HEK293 (cell line): ENCODE results near the gene MMD.
A peak's percentile ranks its signal among the peaks of the same experiment; 100 is the strongest.

Source experiments
- CTCF ChIA-PET: fragments of 350-600 bp; formaldehyde crosslinking; extraction: SDS; loops from one replicate; lab custom pipeline; 2021; ENCODE audit warnings: antibody characterized with exemption; lab: Yijun Ruan, JAX
- POLR2A ChIA-PET: fragments of 300-600 bp; formaldehyde crosslinking; extraction: SDS; loops from one replicate; lab custom pipeline; 2020; ENCODE audit warnings: antibody characterized with exemption, inconsistent platforms; lab: Yijun Ruan, JAX
- H3K27ac ChIP-seq: fragments of 200-500 bp; sonication (Bioruptor generic); 2 replicates; pipeline ENCODE4 v1.5.1; 2014; ENCODE audit warnings: low read depth, low read length, control low read depth, inconsistent platforms; ENCODE audit errors: extremely low read depth
- H3K36me3 ChIP-seq, 2 experiments: fragments of 200-500 bp in 1 of 2; sonication (Bioruptor generic) in 1 of 2; 1 replicate in 1 of 2; 2 replicates in 1 of 2; pipeline ENCODE4 v1.5.1; 2014 to 2017; ENCODE audit warnings: inconsistent platforms in 2 of 2, low read length in 2 of 2; ENCODE audit not compliant: control insufficient read depth in 2 of 2, insufficient read depth in 1 of 2
- H3K4me1 ChIP-seq: fragments of 200-500 bp; sonication (Bioruptor generic); 2 replicates; pipeline ENCODE4 v1.5.1; 2014; ENCODE audit warnings: mild to moderate bottlenecking, low read length, inconsistent platforms; ENCODE audit not compliant: control insufficient read depth, insufficient read depth
- H3K4me3 ChIP-seq: 2 replicates; pipeline ENCODE4 v1.5.1; 2011; ENCODE audit warnings: low read depth, mild to moderate bottlenecking, control low read depth, low read length, moderate library complexity
- H3K9me3 ChIP-seq: fragments of 200-500 bp; sonication (Bioruptor generic); 2 replicates; pipeline ENCODE4 v1.5.1; 2014; ENCODE audit warnings: low read depth, low read length, inconsistent platforms; ENCODE audit not compliant: control insufficient read depth, insufficient read depth
- EGR2 ChIP-seq: fragments of 450-650 bp; formaldehyde crosslinking; IDR thresholded peaks from 2 replicates; pipeline ENCODE4 v1.5.1; 2016; ENCODE audit warnings: low read depth, missing biosample characterization, missing genetic modification characterization
- MZF1 ChIP-seq: fragments of 450-650 bp; formaldehyde crosslinking; IDR thresholded peaks from 2 replicates; pipeline ENCODE4 v1.5.1; 2017; ENCODE audit warnings: missing biosample characterization, missing genetic modification characterization, borderline replicate concordance
- PATZ1 ChIP-seq: fragments of 450-650 bp; formaldehyde crosslinking; IDR thresholded peaks from 2 replicates; pipeline ENCODE4 v1.5.1; 2016; ENCODE audit warnings: missing biosample characterization, missing genetic modification characterization
- PRDM1 ChIP-seq: fragments of 450-650 bp; formaldehyde crosslinking; IDR thresholded peaks from 2 replicates; pipeline ENCODE4; 2016; ENCODE audit warnings: missing biosample characterization, missing genetic modification characterization
- ZBTB26 ChIP-seq: fragments of 450-650 bp; formaldehyde crosslinking; optimal IDR thresholded peaks from 2 replicates; pipeline ENCODE3; 2016; ENCODE audit warnings: missing biosample characterization, mild to moderate bottlenecking, missing genetic modification characterization
- ZNF148 ChIP-seq: fragments of 450-650 bp; formaldehyde crosslinking; IDR thresholded peaks from 2 replicates; pipeline ENCODE4 v1.5.0; 2017; ENCODE audit warnings: missing biosample characterization, missing genetic modification characterization, borderline replicate concordance
- ZNF18 ChIP-seq: fragments of 450-650 bp; formaldehyde crosslinking; IDR thresholded peaks from 2 replicates; pipeline ENCODE4 v1.5.1; 2016; ENCODE audit warnings: missing biosample characterization, missing genetic modification characterization
- ZNF184 ChIP-seq: fragments of 450-650 bp; IDR thresholded peaks from 2 replicates; pipeline ENCODE4 v1.5.1; 2018; ENCODE audit warnings: missing biosample characterization, mild to moderate bottlenecking, missing genetic modification characterization
- ZNF449 ChIP-seq: fragments of 450-650 bp; formaldehyde crosslinking; IDR thresholded peaks from 2 replicates; pipeline ENCODE4 v1.5.1; 2017; ENCODE audit warnings: missing biosample characterization, mild to moderate bottlenecking, missing genetic modification characterization, moderate library complexity
- ZNF501 ChIP-seq: fragments of 450-650 bp; formaldehyde crosslinking; IDR thresholded peaks from 2 replicates; pipeline ENCODE4 v1.5.1; 2016; ENCODE audit warnings: missing biosample characterization, missing genetic modification characterization

Gene MMD

GRCh38 chr17:55435408-55435807 lies 13.8 kb upstream of the MMD start (continued):
- TF ChIP-seq ZNF148 (tag by site-specific recombination), result no peak

- CTCF ChIA-PET, result interaction anchor here (0.8 kb wide), 1 partner anchor 93 kb away, joined by 3 read pairs; no protein-coding TSS in a partner anchor
- no peak for TF ChIP-seq ZNF449
- TF ChIP-seq ZNF501 (tag by site-specific recombination), result no peak
- TF ChIP-seq ZNF184 (tag by site-specific recombination), result no peak
- no peak for TF ChIP-seq PRDM1 (tag by site-specific recombination)
- TF ChIP-seq ZBTB26, result no peak
- TF ChIP-seq EGR2 (tag by site-specific recombination), result 0 out of 2 replicates have a peak, but pooled peaks have one; percentile 6
- TF ChIP-seq MZF1 (tag by site-specific recombination), result no peak
- Histone ChIP-seq H3K27ac (no peak overlapping the region), H3K4me1 (peaks cover 26% of the 10 kb centered on the region), H3K36me3 (no peaks in the 10 kb centered on the region), H3K9me3 (no peaks in the 10 kb centered on the region), H3K4me3 (no peak overlapping the region)
- POLR2A ChIA-PET, result no interaction called here
Measured at GRCh38 chr17:55434721-55435120, 13.1 kb upstream of the MMD start.

GRCh38 chr17:55433629-55434422 lies 12.2 kb upstream of the MMD start:
- H3K4me3 ChIP-seq, result no peak overlapping the region
- H3K36me3 ChIP-seq, result no peaks in the 10 kb centered on the region
- POLR2A ChIA-PET, result interaction anchor here (1.0 to 1.5 kb wide), 2 partner anchors 10 to 12 kb away, joined by 3 to 6 read pairs; partner anchors contain the start of gene MMD
- peak overlapping the region; percentile 33; the same call in 1 of the 2 replicates for H3K27ac ChIP-seq
- TF ChIP-seq ZNF18 (tag by site-specific recombination) (peak; percentile 50), PATZ1 (tag by site-specific recombination) (no peak)
- TF ChIP-seq, all 188 proteins: peak for 1
- peaks cover 26% of the 10 kb centered on the region for H3K4me1 ChIP-seq
- CTCF ChIA-PET, result interaction anchor here (0.6 to 1.5 kb wide), 6 partner anchors 33 to 440 kb away, joined by 3 to 6 read pairs (median 3); no protein-coding TSS in a partner anchor
- H3K9me3 ChIP-seq, result no peaks in the 10 kb centered on the region
